COLO829 (cell line): Measurements from ENCODE around the gene ADIRF.
"Not testable (repeated sequence)": the region's sequence is repeated elsewhere in the genome, so short reads cannot be mapped to it uniquely, and the experiment has no call there.

ENCODE experiments used
- DNase-seq: peaks from one replicate; pipeline ENCODE4 v3.0.0; 2012; ENCODE audit warnings: low spot score

Gene ADIRF

DNA sequence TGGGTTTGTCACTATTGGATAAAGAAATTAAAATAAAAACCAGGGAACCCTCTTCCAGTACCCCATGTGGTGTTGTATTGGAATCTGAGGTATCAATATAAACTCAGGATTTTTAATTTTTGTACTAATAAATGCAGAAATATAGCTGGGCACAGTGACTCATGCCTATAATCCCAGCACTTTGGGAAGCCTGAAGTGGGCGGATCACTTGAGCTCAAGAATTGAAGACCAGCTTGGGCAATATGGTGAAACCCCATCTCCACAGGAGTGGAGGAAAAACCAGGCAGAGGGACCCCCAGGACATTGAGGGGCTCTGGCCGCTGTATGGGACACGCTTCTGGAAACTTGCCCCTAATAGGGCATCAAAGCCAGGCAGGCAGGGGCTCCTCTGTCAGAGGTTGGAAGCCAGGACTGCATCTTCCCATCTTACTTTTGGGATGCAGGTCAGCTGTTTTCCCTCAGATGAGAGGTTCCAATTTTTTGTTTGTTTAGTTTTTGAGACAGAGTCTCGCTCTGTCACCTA, 11.1 kb downstream of the ADIRF start:
- DNase-seq: no peak

DNA sequence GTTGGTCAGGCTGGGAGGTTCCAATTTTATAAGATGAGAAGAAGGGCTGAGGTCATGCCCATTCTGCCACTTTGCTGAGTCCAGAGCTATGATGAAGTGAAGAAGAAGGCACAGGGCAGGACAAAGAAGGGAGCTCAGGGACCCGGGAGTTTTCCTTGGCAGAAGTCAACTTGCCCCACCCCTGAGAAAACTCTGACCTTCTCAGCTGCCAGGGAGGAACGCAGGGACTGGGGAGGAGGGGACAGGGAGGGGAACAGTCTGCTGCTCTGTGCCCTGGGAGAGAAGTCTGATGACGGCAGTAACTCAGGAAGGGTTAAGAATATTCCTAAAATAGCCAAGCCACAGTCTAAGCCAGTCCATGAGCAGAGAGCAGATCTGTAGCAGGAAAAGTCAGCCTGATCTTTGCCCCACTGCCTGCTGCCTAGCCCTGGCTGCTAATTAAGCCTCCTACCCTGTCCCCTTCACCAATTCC, 11.7 kb downstream of the ADIRF start:
- no peak for DNase-seq

DNA sequence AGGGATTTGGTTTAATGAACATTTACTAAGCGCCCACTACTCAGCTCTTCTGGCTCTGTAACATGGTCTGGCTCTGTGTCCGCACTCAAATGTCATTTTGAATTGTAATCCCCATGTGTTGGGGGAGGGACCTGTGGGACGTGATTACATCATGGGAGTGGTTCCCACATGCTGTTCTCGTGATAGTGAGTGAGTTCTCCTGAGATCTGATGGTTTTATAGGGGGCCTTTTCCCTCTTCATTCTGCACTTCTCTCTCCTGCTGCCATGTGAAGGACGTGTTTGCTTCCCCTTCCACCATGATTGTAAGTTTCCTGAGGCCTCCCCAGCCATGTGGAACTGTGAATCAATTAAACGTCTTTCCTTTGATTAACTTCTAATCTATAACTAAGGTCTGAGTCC, 12.7 kb downstream of the ADIRF start:
- DNase-seq: not testable (repeated sequence)

DNA sequence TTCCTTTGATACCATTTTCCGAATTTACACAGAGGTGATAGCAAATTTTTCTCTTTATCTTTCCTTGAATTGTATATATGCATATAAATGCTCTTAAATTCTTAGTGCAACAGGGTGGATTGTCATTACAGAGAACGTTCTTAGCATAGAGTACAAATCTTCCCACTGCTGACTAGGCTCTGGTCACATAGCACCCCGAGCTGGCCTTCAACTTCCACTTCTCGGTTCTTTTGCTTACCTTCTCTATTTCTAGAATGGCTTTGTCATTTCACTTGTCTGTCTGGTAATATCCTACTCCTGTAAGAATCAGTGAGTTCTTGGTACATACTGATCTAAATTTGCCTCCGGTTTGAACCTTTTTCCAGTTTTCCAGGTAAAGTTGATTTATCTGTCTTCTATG, 13.4 kb downstream of the ADIRF start:
- DNase-seq: no peak

DNA sequence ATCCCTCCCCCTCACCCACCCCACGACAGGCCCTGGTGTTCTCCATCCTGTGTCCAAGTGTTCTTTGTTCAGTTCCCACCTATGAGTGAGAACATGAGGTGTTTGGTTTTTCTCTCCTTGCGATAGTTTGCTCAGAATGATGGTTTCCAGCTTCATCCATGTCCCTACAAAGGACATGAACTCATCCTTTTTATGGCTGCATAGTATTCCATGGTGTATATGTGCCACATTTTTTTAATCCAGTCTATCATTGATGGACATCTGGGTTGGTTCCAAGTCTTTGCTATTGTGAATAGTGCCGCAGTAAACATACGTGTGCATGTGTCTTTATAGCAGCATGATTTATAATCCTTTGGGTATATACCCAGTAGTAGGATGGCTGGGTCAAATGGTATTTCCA, 16.2 kb downstream of the ADIRF start:
- DNase-seq: not testable (repeated sequence)

- DNase-seq: no peak
These were observed 20.2 kb downstream of the ADIRF start for GRCh38 chr10:86988520-86988919.

GRCh38 chr10:86991362-86991761, 23.1 kb downstream of the ADIRF start:
- not testable (repeated sequence) for DNase-seq

GRCh38 chr10:86992456-86992855, 24.2 kb downstream of the ADIRF start:
- DNase-seq: no peak

- no peak for DNase-seq
These were observed 24.6 kb downstream of the ADIRF start for GRCh38 chr10:86992929-86993328.

DNA sequence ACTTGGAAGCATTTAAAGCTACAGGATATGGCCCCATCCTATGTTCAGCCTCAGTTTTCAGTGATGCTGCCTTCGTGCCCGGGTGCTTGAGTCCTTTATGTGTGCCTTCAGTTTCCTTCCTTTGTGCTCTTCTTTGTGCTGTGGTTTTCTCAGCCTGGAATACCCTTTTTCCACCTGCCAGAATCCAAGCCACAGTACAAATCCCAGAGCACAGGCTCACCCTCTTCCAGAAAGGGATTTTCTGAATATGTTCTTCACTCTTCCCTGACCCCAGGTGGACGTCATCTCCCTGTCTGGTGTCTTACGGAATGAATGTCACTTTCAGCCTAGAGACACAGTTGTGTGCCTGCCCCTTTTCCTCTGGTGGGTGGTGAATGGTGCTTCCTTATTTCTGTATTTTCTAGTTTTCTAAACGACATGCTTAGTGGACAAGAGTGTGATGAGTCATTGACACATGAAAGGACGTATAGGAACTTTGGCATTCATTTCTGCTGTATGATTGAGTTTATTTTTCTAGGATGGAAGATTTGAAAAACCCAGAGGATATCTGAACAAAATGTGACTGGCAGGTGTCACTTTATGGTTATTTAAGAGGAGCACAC, 31.6 kb downstream of the ADIRF start:
- DNase-seq: not testable (repeated sequence)

- DNase-seq: peak; percentile 25
These were observed 32.2 kb downstream of the ADIRF start for GRCh38 chr10:87000491-87000890.

GRCh38 chr10:87007124-87007523, 38.8 kb downstream of the ADIRF start:
- not testable (repeated sequence) for DNase-seq

- DNase-seq: not testable (repeated sequence)
These were observed 39.4 kb downstream of the ADIRF start for GRCh38 chr10:87007674-87008073.

- not testable (repeated sequence) for DNase-seq
These were observed 40.0 kb downstream of the ADIRF start for GRCh38 chr10:87008303-87008702.

GRCh38 chr10:87009134-87009696, 40.9 kb downstream of the ADIRF start:
- not testable (repeated sequence) for DNase-seq

- DNase-seq: not testable (repeated sequence)
These were observed 45.2 kb downstream of the ADIRF start for GRCh38 chr10:87013528-87013927.

- DNase-seq: not testable (repeated sequence)
These were observed 46.9 kb downstream of the ADIRF start for GRCh38 chr10:87014986-87015716.

- not testable (repeated sequence) for DNase-seq
These were observed 49.8 kb downstream of the ADIRF start for GRCh38 chr10:87018127-87018526.

DNA sequence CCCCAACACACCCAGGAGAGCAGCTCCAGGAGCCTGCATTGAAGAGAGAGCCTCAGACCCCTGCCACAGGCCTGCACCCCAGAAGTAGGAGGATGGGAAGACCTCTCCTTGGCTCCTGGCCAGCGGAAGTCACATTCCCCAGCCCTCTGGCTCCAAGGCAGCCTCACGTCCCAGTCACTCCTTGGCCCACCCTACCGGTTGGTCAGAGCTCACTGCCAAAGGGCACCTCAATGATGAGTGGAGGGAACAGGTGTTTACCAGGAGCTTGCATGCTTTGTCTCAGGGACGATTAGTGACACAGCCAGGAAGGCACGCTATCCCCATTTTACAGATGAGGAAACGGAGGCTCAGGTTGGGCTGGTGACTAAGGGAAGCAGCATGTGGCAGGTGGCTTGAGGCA, 50.8 kb downstream of the ADIRF start:
- DNase-seq: not testable (repeated sequence)

GRCh38 chr10:87019504-87019903, 51.2 kb downstream of the ADIRF start:
- not testable (repeated sequence) for DNase-seq

- not testable (repeated sequence) for DNase-seq
These were observed 51.8 kb downstream of the ADIRF start, which contains the start of gene FAM25A for GRCh38 chr10:87020056-87020455. Gene FAM25A (plus strand): TSS chr10:87020294. CDS start chr10:87020325, 31 bp downstream.
